ENCODE measurements around the gene RPL15.

DNA sequence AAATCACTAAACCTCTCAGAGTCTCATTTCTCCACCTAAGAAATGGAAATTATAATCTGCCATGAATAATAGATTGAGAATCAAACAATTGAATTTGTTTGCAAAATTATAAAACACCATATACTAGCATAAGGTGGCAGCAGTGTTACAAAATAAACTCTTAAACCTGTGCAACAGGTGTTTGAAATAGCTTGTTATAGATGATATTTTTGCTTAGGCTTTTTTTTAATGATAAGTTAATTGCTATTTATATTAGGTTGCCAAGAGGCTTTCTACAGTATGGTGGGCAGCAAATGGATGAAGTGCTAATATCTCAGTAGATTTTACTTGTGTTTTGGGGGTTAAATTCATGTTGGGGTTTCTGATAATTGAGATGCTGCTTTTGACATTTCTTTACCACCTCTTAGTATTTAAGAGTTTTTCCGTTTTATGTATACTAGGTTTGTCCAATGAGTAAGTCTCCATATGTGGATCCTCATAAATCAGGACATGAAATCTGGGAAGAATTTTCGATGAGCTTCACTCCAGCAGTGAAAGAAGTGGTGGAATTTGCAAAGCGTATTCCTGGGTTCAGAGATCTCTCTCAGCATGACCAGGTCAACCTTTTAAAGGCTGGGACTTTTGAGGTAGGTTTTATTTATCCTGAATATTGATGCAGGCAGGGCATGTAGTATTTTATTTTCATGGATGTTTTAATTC, 47.8 kb downstream of the RPL15 start:
- TF ChIP-seq, protein P1, sequence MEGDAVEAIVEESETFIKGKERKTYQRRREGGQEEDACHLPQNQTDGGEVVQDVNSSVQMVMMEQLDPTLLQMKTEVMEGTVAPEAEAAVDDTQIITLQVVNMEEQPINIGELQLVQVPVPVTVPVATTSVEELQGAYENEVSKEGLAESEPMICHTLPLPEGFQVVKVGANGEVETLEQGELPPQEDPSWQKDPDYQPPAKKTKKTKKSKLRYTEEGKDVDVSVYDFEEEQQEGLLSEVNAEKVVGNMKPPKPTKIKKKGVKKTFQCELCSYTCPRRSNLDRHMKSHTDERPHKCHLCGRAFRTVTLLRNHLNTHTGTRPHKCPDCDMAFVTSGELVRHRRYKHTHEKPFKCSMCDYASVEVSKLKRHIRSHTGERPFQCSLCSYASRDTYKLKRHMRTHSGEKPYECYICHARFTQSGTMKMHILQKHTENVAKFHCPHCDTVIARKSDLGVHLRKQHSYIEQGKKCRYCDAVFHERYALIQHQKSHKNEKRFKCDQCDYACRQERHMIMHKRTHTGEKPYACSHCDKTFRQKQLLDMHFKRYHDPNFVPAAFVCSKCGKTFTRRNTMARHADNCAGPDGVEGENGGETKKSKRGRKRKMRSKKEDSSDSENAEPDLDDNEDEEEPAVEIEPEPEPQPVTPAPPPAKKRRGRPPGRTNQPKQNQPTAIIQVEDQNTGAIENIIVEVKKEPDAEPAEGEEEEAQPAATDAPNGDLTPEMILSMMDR (IDR thresholded peaks at IDR 0.05; ENCODE audit: poor library complexity) = no peak
- TF ChIP-seq EZH2phosphoT487 (IDR thresholded peaks at IDR 0.05; ENCODE audit: low read depth, severe bottlenecking, unreplicated experiment) = no peak
